Keratinocyte (primary cell): ENCODE results near the gene OLFML1. TPM values are rescaled to one million over a fixed set of nuclear protein-coding genes. Genes with fewer than 3 reads are reported as not detected.

Experiments
- DNase-seq: peaks from one replicate; pipeline ENCODE4 v3.0.0-alpha.2; 2011; ENCODE audit warnings: low read depth, missing footprints, low spot score
- FAIRE-seq: peaks from 2 replicates; lab custom pipeline; 2011; peaks lifted over from hg19 to GRCh38; lab: Jason Lieb, UNC
- H2AFZ ChIP-seq: 2 replicates; pipeline ENCODE4 v1.6.0; 2012; ENCODE audit warnings: low read length, control low read depth, inconsistent platforms; ENCODE audit not compliant: control insufficient read depth
- H3K27ac ChIP-seq: 2 replicates; pipeline ENCODE4 v1.5.1; 2011; ENCODE audit warnings: low read length; ENCODE audit not compliant: control insufficient read depth, insufficient read depth
- H3K27me3 ChIP-seq: 3 replicates; pipeline ENCODE4 v1.6.0; 2011; ENCODE audit warnings: low read length; ENCODE audit not compliant: control insufficient read depth, insufficient read depth; ENCODE audit errors: extremely low read depth
- H3K36me3 ChIP-seq, 2 experiments: 2 replicates in 1 of 2; 3 replicates in 1 of 2; pipeline ENCODE4 v1.5.1; 2011; ENCODE audit warnings: low read length in 2 of 2, mild to moderate bottlenecking in 1 of 2; ENCODE audit not compliant: control insufficient read depth in 2 of 2, insufficient read depth in 2 of 2; ENCODE audit errors: extremely low read depth in 1 of 2
- H3K4me1 ChIP-seq: 3 replicates; pipeline ENCODE4 v1.5.1; 2011; ENCODE audit warnings: low read length; ENCODE audit not compliant: control insufficient read depth, insufficient read depth; ENCODE audit errors: extremely low read depth
- H3K4me2 ChIP-seq: 3 replicates; pipeline ENCODE4 v1.6.0; 2011; ENCODE audit warnings: low read depth, low read length; ENCODE audit not compliant: control insufficient read depth, insufficient read depth; ENCODE audit errors: extremely low read depth
- H3K4me3 ChIP-seq, 3 experiments: fragments of 200-600 bp in 1 of 3; sonication (generic) in 1 of 3; 2 replicates in 2 of 3; 3 replicates in 1 of 3; pipeline ENCODE4 v1.5.1; 2011 to 2016; ENCODE audit warnings: low read length in 3 of 3, mild to moderate bottlenecking in 3 of 3, control low read depth in 2 of 3, inconsistent platforms in 1 of 3, low read depth in 1 of 3, mixed read lengths in 1 of 3, mixed run types in 1 of 3, moderate library complexity in 1 of 3; ENCODE audit not compliant: control insufficient read depth in 2 of 3, insufficient read depth in 2 of 3; ENCODE audit errors: extremely low read depth in 1 of 3
- H3K79me2 ChIP-seq: 2 replicates; pipeline ENCODE4 v1.6.0; 2012; ENCODE audit warnings: low read length; ENCODE audit not compliant: control insufficient read depth, insufficient read depth
- H3K9ac ChIP-seq: 3 replicates; pipeline ENCODE4 v1.6.0; 2011; ENCODE audit warnings: low read length; ENCODE audit not compliant: control insufficient read depth, insufficient read depth; ENCODE audit errors: extremely low read depth
- H3K9me1 ChIP-seq: 3 replicates; pipeline ENCODE4 v1.6.0; 2011; ENCODE audit warnings: low read length; ENCODE audit not compliant: control insufficient read depth, insufficient read depth; ENCODE audit errors: extremely low read depth
- H3K9me3 ChIP-seq: 2 replicates; pipeline ENCODE4 v1.5.1; 2012; ENCODE audit warnings: low read depth, low read length; ENCODE audit not compliant: control insufficient read depth
- H4K20me1 ChIP-seq: 3 replicates; pipeline ENCODE4 v1.6.0; 2011; ENCODE audit warnings: low read length; ENCODE audit not compliant: control insufficient read depth, insufficient read depth; ENCODE audit errors: extremely low read depth
- CTCF ChIP-seq, 3 experiments: IDR thresholded peaks in 1 of 3; conservative IDR thresholded peaks in 1 of 3; optimal IDR thresholded peaks in 1 of 3; 2 replicates in 2 of 3; 3 replicates in 1 of 3; pipeline versions ENCODE3 to v1.5.1; 2011; ENCODE audit warnings: low read length in 3 of 3, mild to moderate bottlenecking in 3 of 3, moderate library complexity in 2 of 3, control low read depth in 1 of 3, inconsistent platforms in 1 of 3; ENCODE audit not compliant: insufficient read depth in 2 of 3; ENCODE audit errors: extremely low read depth in 1 of 3
- EZH2 ChIP-seq: IDR thresholded peaks from one replicate; pipeline ENCODE4 v1.6.1; 2012; ENCODE audit warnings: inconsistent platforms, mild to moderate bottlenecking, low read length, moderate library complexity
- dilution Hi-C: fragments of 300-500 bp; cut with MboI; formaldehyde crosslinking; loops from one replicate; pipeline ENCODE4 v1.7.0; 2020; ENCODE audit warnings: low sequenced_read_pairs; ENCODE audit not compliant: extremely low pct_ligation_motif_present
- polyA plus RNA-seq, 5 experiments: library from polyadenylated mRNA; depleted of rRNA in 3 of 5; stranded (reverse) in 3 of 5; stranded (forward) in 1 of 5; unstranded in 1 of 5; fragments of >200 nt; gene quantifications; 1 replicate in 1 of 5; 2 replicates in 3 of 5; 3 replicates in 1 of 5; pipeline versions ENCODE4 v1.2.1 to v1.2.3, GENCODE V29; 2011 to 2012; ENCODE audit warnings: missing spikeins in 2 of 5, low read depth in 1 of 5, low replicate concordance in 1 of 5

Gene OLFML1
- polyA plus RNA-seq, 1 donor (not counting 4 experiments of a cell fraction or from before 2014, with no cell fraction given), result not detected

GRCh38 chr11:7473717-7474116, 11.6 kb upstream of the OLFML1 start:
- Histone ChIP-seq H3K4me2 (no peak overlapping the region), H3K4me1 (no peaks in the 10 kb centered on the region), H3K4me3 (no peak overlapping the region), H3K9me3 (no peaks in the 10 kb centered on the region), H3K79me2 (no peaks in the 10 kb centered on the region), H3K9me1 (no peaks in the 10 kb centered on the region), H4K20me1 (no peaks in the 10 kb centered on the region), H2AFZ (no peak overlapping the region), H3K9ac (no peak overlapping the region), H3K27me3 (no peaks in the 10 kb centered on the region), H3K36me3 (no peaks in the 10 kb centered on the region), H3K27ac (no peak overlapping the region)
- no peak for TF ChIP-seq CTCF (optimal IDR thresholded peaks at IDR 0.05 in 1 of 3, IDR thresholded peaks at IDR 0.05 in 1 of 3, conservative IDR thresholded peaks at IDR 0.05 in 1 of 3; ENCODE audit: extremely low read depth in 1 of 3, insufficient read depth in 2 of 3, low read length in 3 of 3)
- TF ChIP-seq EZH2, result no peak
- dilution Hi-C loops, result no loop called here
- DNase-seq (no peak), FAIRE-seq (no peak)

- H3K4me3 ChIP-seq, result no peak overlapping the region
These were observed 5.2 kb upstream of the OLFML1 start for GRCh38 chr11:7480113-7480512.

More at GRCh38 chr11:7480113-7480512, 5.2 kb upstream of the OLFML1 start:
- Histone ChIP-seq H3K79me2 (no peaks in the 10 kb centered on the region), H3K9me1 (no peaks in the 10 kb centered on the region), H3K9me3 (no peaks in the 10 kb centered on the region), H3K4me1 (no peaks in the 10 kb centered on the region), H3K4me2 (no peak overlapping the region), H3K27me3 (no peaks in the 10 kb centered on the region), H4K20me1 (no peaks in the 10 kb centered on the region), H2AFZ (no peak overlapping the region), H3K9ac (no peak overlapping the region), H3K36me3 (no peaks in the 10 kb centered on the region), H3K27ac (no peak overlapping the region)
- DNase-seq (no peak), FAIRE-seq (no peak)
- dilution Hi-C loops, result no loop called here
- TF ChIP-seq CTCF (optimal IDR thresholded peaks at IDR 0.05 in 1 of 3, IDR thresholded peaks at IDR 0.05 in 1 of 3, conservative IDR thresholded peaks at IDR 0.05 in 1 of 3; ENCODE audit: extremely low read depth in 1 of 3, insufficient read depth in 2 of 3, low read length in 3 of 3) (no peak), EZH2 (no peak)
